IMR-90 (cell line): ENCODE results near the gene CARS2. TPM values are rescaled to one million over a fixed set of nuclear protein-coding genes. Genes with fewer than 3 reads are reported as not detected.

Experiments
- ATAC-seq: fragments of 200-7000 bp; cut with Tn5 transposase; 2 replicates; pipeline ENCODE4 v1.9.1; 2020; ENCODE audit warnings: low read depth, mild to moderate bottlenecking, moderate library complexity
- BruUV-seq: library from RNA; stranded (reverse); fragments of 400-500 nt; replicated peaks from 2 replicates; lab custom pipeline; 2021; lab: Mats Ljungman, UMichigan
- CTCF ChIA-PET: fragments of 300-600 bp; formaldehyde crosslinking; extraction: SDS; loops from one replicate; lab custom pipeline; 2021; ENCODE audit warnings: antibody characterized with exemption; lab: Yijun Ruan, JAX
- POLR2A ChIA-PET: fragments of 300-600 bp; sonication (Branson Sonifier 250); formaldehyde crosslinking; loops from one replicate; lab custom pipeline; 2022; ENCODE audit warnings: antibody characterized with exemption; ENCODE audit not compliant: unreplicated experiment; lab: Charles Lee
- DNase-seq: peaks from one replicate; pipeline ENCODE4 v3.0.0; 2013
- H2AFZ ChIP-seq: replicated peaks from 2 replicates; pipeline ENCODE3; 2013; ENCODE audit warnings: low read length, mild to moderate bottlenecking; ENCODE audit not compliant: poor library complexity
- H2AK5ac ChIP-seq: 2 replicates; pipeline ENCODE4 v1.6.1; 2013; ENCODE audit warnings: low read depth, low read length, inconsistent platforms
- H2AK9ac ChIP-seq: replicated peaks from 2 replicates; pipeline ENCODE3; 2013; ENCODE audit warnings: mild to moderate bottlenecking, low read depth, low read length, moderate library complexity; ENCODE audit not compliant: poor library complexity
- H2BK120ac ChIP-seq: 2 replicates; pipeline ENCODE4 v1.6.1; 2013; ENCODE audit warnings: low read depth, low read length, inconsistent platforms
- H2BK15ac ChIP-seq: 3 replicates; pipeline ENCODE4 v1.6.1; 2013; ENCODE audit warnings: low read depth, low read length, inconsistent platforms
- H2BK20ac ChIP-seq: 2 replicates; pipeline ENCODE4 v1.6.1; 2013; ENCODE audit warnings: low read depth, mild to moderate bottlenecking, inconsistent platforms, low read length, moderate library complexity
- H2BK5ac ChIP-seq: 2 replicates; pipeline ENCODE4 v1.6.1; 2013; ENCODE audit warnings: mild to moderate bottlenecking, low read depth, low read length, inconsistent platforms; ENCODE audit not compliant: poor library complexity, severe bottlenecking
- H3K14ac ChIP-seq: replicated peaks from 2 replicates; pipeline ENCODE4 v1.6.1; 2013; ENCODE audit warnings: low read depth, low read length, inconsistent platforms
- H3K18ac ChIP-seq: 2 replicates; pipeline ENCODE4 v1.6.1; 2013; ENCODE audit warnings: low read depth, low read length, control low read depth
- H3K23ac ChIP-seq: 2 replicates; pipeline ENCODE4 v1.6.1; 2013; ENCODE audit warnings: low read depth, low read length, inconsistent platforms
- H3K27ac ChIP-seq: 2 replicates; pipeline ENCODE4 v1.5.1; 2013; ENCODE audit warnings: mild to moderate bottlenecking, control low read depth, low read length; ENCODE audit not compliant: insufficient read depth
- H3K27me3 ChIP-seq: 2 replicates; pipeline ENCODE4 v1.6.1; 2013; ENCODE audit warnings: low read length; ENCODE audit not compliant: control insufficient read depth, insufficient read depth
- H3K36me3 ChIP-seq: 2 replicates; pipeline ENCODE4 v1.6.1; 2013; ENCODE audit warnings: low read length, mixed read lengths; ENCODE audit not compliant: control insufficient read depth, insufficient read depth
- H3K4ac ChIP-seq: 2 replicates; pipeline ENCODE4 v1.6.1; 2013; ENCODE audit warnings: low read depth, low read length, inconsistent platforms
- H3K4me1 ChIP-seq: 2 replicates; pipeline ENCODE4 v1.6.1; 2013; ENCODE audit warnings: low read length, mixed read lengths; ENCODE audit not compliant: control insufficient read depth, insufficient read depth
- H3K4me2 ChIP-seq: 2 replicates; pipeline ENCODE4 v1.6.1; 2013; ENCODE audit warnings: low read depth, mild to moderate bottlenecking, control low read depth, low read length, moderate library complexity
- H3K4me3 ChIP-seq: 2 replicates; pipeline ENCODE4 v1.5.1; 2013; ENCODE audit warnings: low read depth, mild to moderate bottlenecking, control low read depth, low read length, moderate library complexity; ENCODE audit not compliant: insufficient read depth
- H3K56ac ChIP-seq: 2 replicates; pipeline ENCODE4 v1.6.1; 2013; ENCODE audit warnings: low read length, inconsistent platforms; ENCODE audit not compliant: insufficient read depth; ENCODE audit errors: extremely low read depth
- H3K79me1 ChIP-seq, 2 experiments: 2 replicates each; pipeline ENCODE4 v1.6.1; 2013; ENCODE audit warnings: low read length in 2 of 2, inconsistent platforms in 1 of 2, low read depth in 1 of 2
- H3K9ac ChIP-seq: 2 replicates; pipeline ENCODE4 v1.6.1; 2013; ENCODE audit warnings: low read depth, low read length, control low read depth
- H3K9me1 ChIP-seq: 2 replicates; pipeline ENCODE4 v1.6.1; 2013; ENCODE audit warnings: low read length, inconsistent platforms; ENCODE audit not compliant: insufficient read depth
- H3K9me3 ChIP-seq: 2 replicates; pipeline ENCODE4 v1.6.1; 2013; ENCODE audit warnings: low read length; ENCODE audit not compliant: control insufficient read depth, insufficient read depth
- H4K20me1 ChIP-seq: 2 replicates; pipeline ENCODE4 v1.6.1; 2013; ENCODE audit warnings: low read length, inconsistent platforms; ENCODE audit not compliant: insufficient read depth
- H4K5ac ChIP-seq: 2 replicates; pipeline ENCODE4 v1.6.1; 2013; ENCODE audit warnings: mild to moderate bottlenecking, low read depth, low read length, control low read depth
- H4K8ac ChIP-seq, 2 experiments: 2 replicates each; pipeline ENCODE4 v1.6.1; 2013; ENCODE audit warnings: low read depth in 2 of 2, low read length in 2 of 2, control low read depth in 1 of 2, inconsistent platforms in 1 of 2
- H4K91ac ChIP-seq: 2 replicates; pipeline ENCODE4 v1.6.1; 2013; ENCODE audit warnings: low read depth, low read length, inconsistent platforms; ENCODE audit not compliant: insufficient read depth
- CEBPB ChIP-seq: IDR thresholded peaks from 2 replicates; pipeline ENCODE4 v1.6.1; 2012; ENCODE audit warnings: low read depth, low read length, improper control_type of control experiment
- POLR2A ChIP-seq: IDR thresholded peaks from 2 replicates; pipeline ENCODE4 v1.6.1; 2012; ENCODE audit warnings: mild to moderate bottlenecking, low read depth, low read length
- RFX5 ChIP-seq: IDR thresholded peaks from 2 replicates; pipeline ENCODE4 v1.8.0; 2012; ENCODE audit warnings: low read depth, mild to moderate bottlenecking, low read length, moderate library complexity
- whole genome bisulfite sequencing, 2 experiments: methylation state at CpG; one replicate each; pipeline versions ENCODE4 v1.1.5 to v1.1.7; 2013; ENCODE audit warnings: missing lambda C conversion rate in 2 of 2; ENCODE audit not compliant: insufficient read length in 1 of 2; ENCODE audit errors: extremely low coverage in 2 of 2; 5-methylcytosine and 5-hydroxymethylcytosine counted together
- dilution Hi-C: fragments of 300-500 bp; cut with HindIII; formaldehyde crosslinking; loops from one replicate; pipeline ENCODE4 v1.14.3; 2018; ENCODE audit warnings: low sequenced_read_pairs; ENCODE audit not compliant: unreplicated experiment
- in situ Hi-C: fragments of 300-500 bp; cut with MboI; formaldehyde crosslinking; loops from 3 replicates; pipeline ENCODE4 v1.14.3; 2019; ENCODE audit warnings: low sequenced_read_pairs, inconsistent platforms, mixed read lengths
- intact Hi-C: fragments of 100-400 bp; cut with micrococcal nuclease; formaldehyde crosslinking; loops from 2 replicates; pipeline ENCODE4 v1.10.0; 2022
- polyA plus RNA-seq, 3 experiments: library from polyadenylated mRNA; depleted of rRNA; stranded (reverse); fragments of >200 nt; gene quantifications; 2 replicates each; pipeline ENCODE4 v1.2.3, GENCODE V29; 2012; ENCODE audit warnings: low replicate concordance in 1 of 3
- total RNA-seq: library from RNA; depleted of rRNA; stranded (reverse); fragments of >200 nt; gene quantifications from 2 replicates; pipeline ENCODE4 v1.2.3, GENCODE V29; 2012; rRNA removed
- TF ChIP-seq, protein P1 (sequence below): fragments of 150-350 bp; IDR thresholded peaks from 2 replicates; pipeline ENCODE4 v1.6.1; 2017; ENCODE audit warnings: mild to moderate bottlenecking, antibody characterized with exemption, low read length, low read depth

The CARS2 gene
- total and polyA plus RNA-seq, 2 of the 4 experiments (the other 2 are of a cell fraction), result 76.2 to 76.4 TPM

DNA sequence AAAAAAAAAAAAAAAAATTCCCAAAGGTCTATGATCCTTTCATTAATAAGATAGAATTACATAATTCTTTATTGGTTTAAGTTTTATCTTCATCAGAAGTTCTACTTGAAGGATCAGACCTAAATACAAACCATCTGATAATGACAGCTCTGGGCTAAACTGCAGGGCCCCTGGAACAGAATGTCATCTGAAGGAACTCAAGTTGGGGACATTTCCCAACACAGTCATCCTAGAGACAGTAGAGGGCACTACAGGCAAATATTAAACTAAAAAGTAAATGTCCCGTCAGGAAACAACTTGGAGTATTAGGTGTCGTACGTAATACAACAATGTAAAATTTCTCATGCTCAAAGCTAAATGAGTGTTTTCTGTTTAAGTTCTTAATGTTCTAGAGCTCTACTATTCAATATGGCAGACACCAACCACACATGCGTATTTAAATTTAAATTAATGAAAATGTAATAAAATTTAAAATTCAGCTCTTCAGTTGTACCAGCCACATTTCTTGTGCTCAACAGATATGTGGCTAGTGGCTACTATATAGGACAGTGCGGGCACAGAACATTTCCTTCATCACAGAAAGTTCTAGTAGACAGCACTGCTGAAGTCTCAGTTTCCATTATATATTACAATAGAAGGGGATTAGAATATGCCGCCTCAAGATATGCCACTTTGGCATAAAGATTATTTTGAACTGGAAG is 112.3 kb downstream of the CARS2 start (continued):
- TF ChIP-seq RFX5 (no peak), POLR2A (no peak)

DNA sequence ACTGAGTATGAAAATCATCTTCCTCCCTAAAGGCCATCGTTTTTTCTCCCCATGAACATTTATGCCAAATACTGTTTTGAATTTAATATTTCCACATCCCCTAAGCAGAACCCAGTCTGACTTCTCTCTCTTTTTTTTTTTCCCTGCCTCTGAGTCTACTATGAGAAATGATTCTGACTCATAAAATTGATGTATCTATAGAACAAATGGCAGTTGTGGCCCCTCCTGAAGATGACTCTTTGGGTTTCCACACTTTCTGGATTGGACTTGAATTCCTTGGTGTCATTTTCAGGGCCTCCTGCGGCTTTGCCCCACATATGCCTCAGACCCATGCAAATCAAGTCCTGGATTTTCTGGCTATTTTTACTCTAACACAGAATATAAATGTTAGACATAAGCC is 113.3 kb downstream of the CARS2 start:
- Histone ChIP-seq H3K23ac (no peak overlapping the region), H3K56ac (no peak overlapping the region), H2AK5ac (no peak overlapping the region), H3K4ac (no peak overlapping the region), H3K18ac (no peak overlapping the region), H3K27ac (no peak overlapping the region), H3K27me3 (peaks cover 2% of the 10 kb centered on the region; the same call in 1 of the 2 replicates), H3K9ac (no peak overlapping the region), H3K4me1 (0 out of 2 replicates have a peak, but pooled peaks cover 4% of the 10 kb centered on the region), H2BK5ac (peak overlapping the region; percentile 30), H3K4me3 (no peak overlapping the region), H2BK120ac (no peak overlapping the region; the same call in 1 of the 2 replicates), H4K5ac (no peak overlapping the region), H3K79me1 (no peaks in the 10 kb centered on the region), H4K8ac (no peak overlapping the region), H2BK15ac (no peak overlapping the region), H4K91ac (no peak overlapping the region), H2AK9ac (no peak overlapping the region), H3K36me3 (no peaks in the 10 kb centered on the region), H3K4me2 (no peak overlapping the region), H3K9me3 (no peaks in the 10 kb centered on the region), H4K20me1 (no peaks in the 10 kb centered on the region), H3K9me1 (no peaks in the 10 kb centered on the region), H3K14ac (no peak overlapping the region), H2BK20ac (no peak overlapping the region), H2AFZ (no peak overlapping the region)
- ChIA-PET POLR2A (no interaction called here), CTCF (no interaction called here)
- no TSS peak for BruUV-seq
- DNase-seq (peak; percentile 81), ATAC-seq (peak; percentile 68)
- intact Hi-C loops (loop anchor here (1.0 to 5.0 kb wide), 4 partner anchors 122 to 460 kb away; no protein-coding TSS in a partner anchor), dilution Hi-C loops (no loop called here), in situ Hi-C loops (loop anchor here (25.0 kb wide), 1 partner anchor 220 kb away; no protein-coding TSS in a partner anchor)
- TF ChIP-seq, protein P1, sequence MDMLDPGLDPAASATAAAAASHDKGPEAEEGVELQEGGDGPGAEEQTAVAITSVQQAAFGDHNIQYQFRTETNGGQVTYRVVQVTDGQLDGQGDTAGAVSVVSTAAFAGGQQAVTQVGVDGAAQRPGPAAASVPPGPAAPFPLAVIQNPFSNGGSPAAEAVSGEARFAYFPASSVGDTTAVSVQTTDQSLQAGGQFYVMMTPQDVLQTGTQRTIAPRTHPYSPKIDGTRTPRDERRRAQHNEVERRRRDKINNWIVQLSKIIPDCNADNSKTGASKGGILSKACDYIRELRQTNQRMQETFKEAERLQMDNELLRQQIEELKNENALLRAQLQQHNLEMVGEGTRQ, result no peak
- TF ChIP-seq CEBPB, result peak; percentile 33
- WGBS, 2 experiments, result no CpG with 5 or more reads among the region's 2 CpGs

Other genes starting within 250 kb of the CARS2 start
- 3.6 and 3.8 TPM in 2 replicates for gene RAB20, start 144.4 kb downstream of the CARS2 start, total RNA-seq
- gene RAB20, start 144.4 kb downstream of the CARS2 start, polyA plus RNA-seq (2012; rRNA removed), result 4.7 and 5.1 TPM in 2 replicates
- 9.4 and 10.2 TPM in 2 replicates for gene NAXD, start 90.6 kb downstream of the CARS2 start, total RNA-seq
- 24.4 and 27.2 TPM in 2 replicates for gene NAXD, start 90.6 kb downstream of the CARS2 start, polyA plus RNA-seq (2012; rRNA removed)
- gene ING1, start 7.6 kb upstream of the CARS2 start, total RNA-seq, result 9.1 and 11.7 TPM in 2 replicates
- gene ING1, start 7.6 kb upstream of the CARS2 start, polyA plus RNA-seq (2012; rRNA removed), result 13.5 and 17.5 TPM in 2 replicates
- 18.3 and 24.2 TPM in 2 replicates for gene ANKRD10, start 209.0 kb upstream of the CARS2 start, total RNA-seq
- 24.2 and 31.1 TPM in 2 replicates for gene ANKRD10, start 209.0 kb upstream of the CARS2 start, polyA plus RNA-seq (2012; rRNA removed)